HG02885 (cell line): ENCODE data around the gene CRELD2.

Source experiments
- ATAC-seq: cut with Tn5 transposase; IDR thresholded peaks from one replicate; pipeline ENCODE4 v1.9.1; 2021; ENCODE audit warnings: mild to moderate bottlenecking; ENCODE audit not compliant: unreplicated experiment, poor library complexity

CRELD2 gene

DNA sequence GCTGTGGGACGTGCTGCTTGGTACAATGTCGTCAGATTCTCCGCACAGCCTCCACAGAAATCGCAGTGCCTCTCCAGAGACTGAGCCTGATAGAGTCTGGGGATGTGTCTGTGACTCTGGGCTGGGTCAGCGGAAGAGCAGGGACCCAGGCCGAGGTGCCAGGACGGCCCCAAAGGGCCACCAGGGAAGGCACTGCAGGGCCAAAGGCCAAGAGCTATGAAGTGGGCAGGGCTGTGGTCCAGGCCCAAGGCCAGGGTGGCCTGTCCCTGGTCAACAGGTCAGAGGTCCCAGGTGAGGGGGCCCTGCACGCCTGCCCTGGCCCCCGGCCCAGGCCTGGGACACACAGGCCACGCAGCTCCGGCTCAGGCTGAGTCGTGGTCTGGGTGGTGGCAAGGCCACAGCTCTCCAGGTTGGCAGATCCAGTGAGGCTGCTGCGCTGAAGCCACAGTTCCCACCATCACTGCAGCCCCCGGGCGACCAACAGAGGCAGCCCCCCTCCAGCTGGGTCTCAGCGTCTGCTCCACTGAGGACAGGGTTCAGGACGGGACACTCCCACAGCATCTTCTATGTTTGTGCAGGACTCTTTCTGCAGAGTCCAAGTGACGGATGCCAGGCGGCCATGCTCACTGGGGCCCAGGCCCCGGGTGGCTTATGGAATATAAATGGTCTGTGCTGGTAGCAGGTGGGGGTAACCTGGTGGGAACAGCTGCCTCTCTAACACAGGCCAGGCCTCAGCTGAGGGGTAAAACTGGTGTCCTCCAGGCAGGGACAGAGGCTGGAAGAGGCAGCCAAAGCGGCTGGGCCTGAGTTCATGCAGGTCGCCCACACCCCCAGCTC, 37.4 kb downstream of the CRELD2 start:
- no peak for ATAC-seq

DNA sequence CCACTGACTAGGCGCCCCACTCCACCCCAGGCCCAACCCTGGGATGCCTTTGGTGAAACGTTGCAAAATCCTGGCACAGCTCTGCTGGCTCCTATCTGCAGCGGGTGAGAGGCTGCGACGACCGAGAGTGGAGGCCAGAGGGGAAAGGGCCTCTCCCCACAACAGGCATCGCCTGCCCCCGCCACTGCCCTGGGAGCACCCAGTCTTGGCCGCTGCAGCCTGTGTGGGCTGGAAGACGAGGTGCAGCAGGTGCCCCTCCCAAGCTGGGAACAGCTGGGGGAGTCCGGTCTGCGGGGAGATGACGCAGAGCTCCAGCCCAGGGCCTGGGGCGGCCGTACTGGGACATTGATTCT, 38.0 kb downstream of the CRELD2 start:
- ATAC-seq: no peak

DNA sequence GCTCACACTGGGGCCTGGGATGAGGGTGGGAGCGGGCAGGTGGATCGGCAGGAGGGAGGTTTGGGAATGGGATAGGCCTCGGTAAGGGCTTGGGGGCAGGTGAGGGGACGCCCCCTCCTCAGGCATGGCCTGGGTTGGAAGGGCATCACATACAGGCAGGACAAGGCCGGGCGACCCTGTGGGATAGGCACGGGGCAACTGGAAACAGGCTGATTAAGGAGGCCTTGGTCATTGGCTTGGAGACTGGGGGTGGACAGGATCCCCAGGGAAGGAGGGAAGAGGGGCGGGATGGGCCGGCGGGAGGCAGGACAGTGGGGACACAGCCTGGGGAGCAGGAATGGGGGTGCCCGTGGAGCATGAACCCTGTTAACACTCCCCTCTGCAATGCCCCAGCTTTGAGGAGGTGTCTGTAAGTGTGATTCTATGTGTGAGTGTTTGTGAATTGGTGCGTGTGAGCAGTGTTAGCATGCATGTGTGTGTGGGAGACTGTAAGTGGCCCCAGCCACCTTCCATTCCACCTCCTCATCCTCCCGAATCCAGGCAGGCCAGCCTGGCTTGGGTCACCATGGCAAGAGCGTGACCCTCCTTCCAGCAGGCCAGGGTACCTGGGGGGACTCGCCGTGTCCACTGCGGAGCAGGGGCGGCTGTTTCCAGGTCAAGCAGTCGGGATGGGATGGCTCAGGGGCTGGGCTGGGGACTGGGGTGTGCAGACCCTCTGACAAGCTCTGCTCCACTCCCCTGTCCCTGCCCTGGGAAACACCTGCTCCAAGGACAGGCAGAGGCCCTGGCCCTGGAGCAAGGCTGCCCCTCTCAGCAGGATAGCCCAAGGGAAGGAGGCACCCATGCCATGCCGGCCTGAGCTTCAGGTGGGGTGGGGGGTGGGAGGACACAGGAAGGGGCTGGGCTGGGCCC, 38.7 kb downstream of the CRELD2 start:
- ATAC-seq: no peak

DNA sequence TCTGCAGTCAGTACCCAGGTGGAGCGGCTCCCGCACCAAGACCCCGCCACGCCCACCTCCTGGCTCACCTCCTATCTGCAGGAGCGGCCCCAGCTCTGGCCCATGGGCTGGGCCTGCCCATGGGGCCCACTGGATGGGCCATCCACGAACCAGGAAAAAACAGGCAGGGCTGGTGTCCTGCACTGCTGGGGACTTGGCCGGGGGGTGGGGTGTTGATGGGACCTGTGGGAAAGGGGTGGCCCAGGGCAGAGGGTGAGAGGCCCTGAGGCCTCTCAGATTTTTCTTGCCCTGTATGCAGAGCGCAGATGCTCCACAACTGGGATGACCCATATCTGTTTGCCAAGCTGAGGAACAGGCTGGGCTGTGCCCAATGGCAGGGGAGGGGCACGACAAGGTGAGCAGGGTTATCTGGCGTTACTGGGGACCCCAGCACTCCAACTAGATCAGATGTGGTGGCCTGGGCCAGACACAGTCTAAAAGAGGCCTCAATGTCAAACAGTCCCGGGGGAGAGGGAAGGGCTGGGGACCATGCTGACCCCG, 39.5 kb downstream of the CRELD2 start:
- ATAC-seq: no peak

DNA sequence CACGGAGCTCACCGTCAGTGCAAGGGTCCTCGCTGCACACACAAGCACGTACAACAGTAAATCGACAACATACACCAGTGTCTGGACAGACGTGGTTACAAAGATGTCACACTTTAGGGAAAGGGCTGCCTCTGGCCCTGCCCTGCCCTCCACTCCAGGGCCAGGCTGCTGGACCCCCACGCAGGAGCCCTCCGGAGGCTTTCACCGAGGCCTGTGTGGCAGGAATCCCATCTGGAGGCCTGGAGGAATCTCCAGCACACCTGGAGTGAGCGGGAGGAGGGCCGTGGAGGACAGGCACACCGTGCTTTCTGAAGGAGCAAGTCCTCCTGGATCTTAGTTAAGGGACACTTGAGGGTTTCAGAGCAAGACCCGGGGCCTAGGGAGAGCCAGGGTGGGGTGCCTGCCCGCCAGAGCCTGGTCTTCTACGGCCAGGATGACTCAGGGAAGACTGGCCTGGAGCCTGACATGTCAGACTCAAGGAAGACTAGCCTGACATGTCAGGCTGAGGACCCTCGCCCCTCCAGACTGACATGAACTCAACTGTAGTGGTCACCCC, 40.0 kb downstream of the CRELD2 start:
- no peak for ATAC-seq

DNA sequence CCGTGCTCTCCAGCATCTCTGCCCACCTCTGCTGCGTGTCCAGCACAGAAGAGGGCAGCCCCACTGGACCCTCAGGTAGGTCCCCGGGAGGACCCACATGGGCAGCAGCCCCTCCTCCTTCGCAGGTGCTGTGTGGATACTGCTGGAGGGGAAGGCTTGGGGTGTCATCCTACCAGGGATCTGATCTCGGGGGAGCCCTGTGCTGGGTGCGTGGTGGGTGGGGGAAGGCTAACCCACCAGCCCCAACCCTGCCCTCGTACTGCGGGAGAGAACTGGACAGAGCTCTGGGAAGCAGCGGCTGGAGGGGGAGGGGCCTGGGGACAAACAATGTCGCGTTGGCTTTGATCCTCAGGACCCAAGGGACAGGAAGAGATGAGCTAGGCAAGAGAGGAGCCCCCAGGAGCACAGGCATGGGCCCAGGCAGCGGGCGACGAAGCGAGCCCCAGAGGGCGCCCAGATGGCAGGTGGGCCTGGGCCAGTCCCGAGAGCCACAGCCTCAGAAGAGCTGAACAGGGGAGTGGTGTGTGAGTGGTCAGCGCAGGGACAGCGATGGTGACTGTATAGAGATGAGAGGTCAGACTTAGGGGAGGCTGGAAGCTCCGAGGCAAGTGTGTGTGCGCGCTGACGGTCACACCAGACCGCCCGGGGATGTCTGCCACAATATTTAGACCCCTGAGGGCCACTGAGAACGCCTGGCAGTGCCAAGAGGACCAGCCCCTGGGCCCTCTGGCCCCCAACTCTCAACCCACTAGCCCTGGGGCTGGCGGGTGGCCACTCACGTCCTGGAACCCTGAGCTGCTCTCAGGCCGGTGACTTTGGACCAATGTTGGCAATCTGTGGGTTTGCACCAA, 40.7 kb downstream of the CRELD2 start:
- ATAC-seq: no peak

DNA sequence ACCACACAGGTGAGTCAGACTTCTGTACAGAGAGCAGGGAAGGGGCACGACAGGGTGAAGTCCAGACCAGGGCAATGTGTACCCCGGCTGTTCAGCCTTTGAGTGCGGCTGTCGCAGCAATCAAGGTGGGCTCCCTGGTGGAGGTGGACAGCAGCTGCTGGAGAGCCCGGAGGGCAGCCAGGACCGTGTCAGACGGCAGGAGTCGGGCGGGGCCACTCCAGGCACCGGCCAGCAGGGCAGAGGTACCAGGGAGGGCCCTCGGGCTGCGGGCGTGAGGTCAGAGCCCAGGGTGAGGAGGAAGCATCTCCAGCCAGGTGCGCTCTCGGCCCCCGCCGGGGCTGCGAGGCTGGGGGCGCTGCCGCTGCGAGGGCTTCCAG, 41.3 kb downstream of the CRELD2 start:
- peak; percentile 7 for ATAC-seq

DNA sequence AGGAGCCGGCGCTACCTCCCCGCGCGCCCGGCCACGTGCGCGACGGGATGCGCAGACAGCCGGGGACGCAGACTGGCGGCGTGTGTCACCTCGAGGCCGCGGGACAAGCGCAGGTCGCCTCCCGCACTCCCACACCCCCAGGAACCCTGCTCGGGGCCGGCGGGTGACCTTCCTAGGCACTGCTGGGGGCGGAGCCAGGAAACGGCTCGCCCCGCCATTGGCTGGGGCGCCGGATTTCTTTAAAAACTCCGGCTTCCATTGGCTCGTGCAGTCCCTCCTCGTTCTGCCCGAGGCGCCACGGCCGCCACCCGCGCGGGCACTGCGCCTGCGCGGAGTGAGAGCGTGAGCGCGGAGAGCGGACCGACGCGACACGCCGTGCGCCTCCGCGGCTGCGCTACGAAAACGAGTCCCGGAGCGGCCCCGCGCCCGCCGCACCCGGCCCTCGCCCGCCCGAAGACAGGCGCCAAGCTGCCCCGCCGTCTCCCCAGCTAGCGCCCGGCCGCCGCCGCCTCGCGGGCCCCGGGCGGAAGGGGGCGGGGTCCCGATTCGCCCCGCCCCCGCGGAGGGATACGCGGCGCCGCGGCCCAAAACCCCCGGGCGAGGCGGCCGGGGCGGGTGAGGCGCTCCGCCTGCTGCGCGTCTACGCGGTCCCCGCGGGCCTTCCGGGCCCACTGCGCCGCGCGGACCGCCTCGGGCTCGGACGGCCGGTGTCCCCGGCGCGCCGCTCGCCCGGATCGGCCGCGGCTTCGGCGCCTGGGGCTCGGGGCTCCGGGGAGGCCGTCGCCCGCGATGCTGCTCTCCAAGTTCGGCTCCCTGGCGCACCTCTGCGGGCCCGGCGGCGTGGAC, 41.9 kb downstream of the CRELD2 start, which contains the start of gene PIM3:
TSS of gene PIM3 (plus strand) at position 614 of the 846 bp plus-strand sequence. CDS start at position 790, 176 bp downstream.
- ATAC-seq: peak; percentile 72

DNA sequence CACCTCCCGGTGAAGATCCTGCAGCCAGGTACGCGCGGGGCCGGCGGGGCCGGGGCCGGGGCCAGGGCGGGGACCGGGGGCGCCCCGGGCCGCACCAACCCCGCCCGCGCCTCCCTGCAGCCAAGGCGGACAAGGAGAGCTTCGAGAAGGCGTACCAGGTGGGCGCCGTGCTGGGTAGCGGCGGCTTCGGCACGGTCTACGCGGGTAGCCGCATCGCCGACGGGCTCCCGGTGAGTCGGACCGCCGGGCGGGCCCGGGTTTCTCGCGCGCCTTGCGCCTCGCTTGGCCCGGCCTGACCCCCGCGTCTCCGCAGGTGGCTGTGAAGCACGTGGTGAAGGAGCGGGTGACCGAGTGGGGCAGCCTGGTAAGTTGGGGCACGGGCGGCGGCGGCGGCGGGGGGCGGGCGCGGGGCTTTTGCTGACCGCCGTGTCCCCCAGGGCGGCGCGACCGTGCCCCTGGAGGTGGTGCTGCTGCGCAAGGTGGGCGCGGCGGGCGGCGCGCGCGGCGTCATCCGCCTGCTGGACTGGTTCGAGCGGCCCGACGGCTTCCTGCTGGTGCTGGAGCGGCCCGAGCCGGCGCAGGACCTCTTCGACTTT, 42.7 kb downstream of the CRELD2 start:
- ATAC-seq: peak; percentile 0

DNA sequence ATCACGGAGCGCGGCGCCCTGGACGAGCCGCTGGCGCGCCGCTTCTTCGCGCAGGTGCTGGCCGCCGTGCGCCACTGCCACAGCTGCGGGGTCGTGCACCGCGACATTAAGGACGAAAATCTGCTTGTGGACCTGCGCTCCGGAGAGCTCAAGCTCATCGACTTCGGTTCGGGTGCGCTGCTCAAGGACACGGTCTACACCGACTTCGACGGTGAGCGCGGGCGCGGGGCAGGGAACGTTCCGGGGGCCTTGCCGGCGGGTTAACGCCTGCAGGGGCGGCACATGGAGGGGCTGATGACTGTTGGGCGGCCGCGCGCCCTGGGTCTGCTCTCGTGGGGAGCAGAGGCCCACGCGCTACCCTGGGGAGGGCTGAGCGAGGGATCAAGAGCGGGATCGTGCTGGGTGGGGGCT, 43.2 kb downstream of the CRELD2 start:
- ATAC-seq: no peak

DNA sequence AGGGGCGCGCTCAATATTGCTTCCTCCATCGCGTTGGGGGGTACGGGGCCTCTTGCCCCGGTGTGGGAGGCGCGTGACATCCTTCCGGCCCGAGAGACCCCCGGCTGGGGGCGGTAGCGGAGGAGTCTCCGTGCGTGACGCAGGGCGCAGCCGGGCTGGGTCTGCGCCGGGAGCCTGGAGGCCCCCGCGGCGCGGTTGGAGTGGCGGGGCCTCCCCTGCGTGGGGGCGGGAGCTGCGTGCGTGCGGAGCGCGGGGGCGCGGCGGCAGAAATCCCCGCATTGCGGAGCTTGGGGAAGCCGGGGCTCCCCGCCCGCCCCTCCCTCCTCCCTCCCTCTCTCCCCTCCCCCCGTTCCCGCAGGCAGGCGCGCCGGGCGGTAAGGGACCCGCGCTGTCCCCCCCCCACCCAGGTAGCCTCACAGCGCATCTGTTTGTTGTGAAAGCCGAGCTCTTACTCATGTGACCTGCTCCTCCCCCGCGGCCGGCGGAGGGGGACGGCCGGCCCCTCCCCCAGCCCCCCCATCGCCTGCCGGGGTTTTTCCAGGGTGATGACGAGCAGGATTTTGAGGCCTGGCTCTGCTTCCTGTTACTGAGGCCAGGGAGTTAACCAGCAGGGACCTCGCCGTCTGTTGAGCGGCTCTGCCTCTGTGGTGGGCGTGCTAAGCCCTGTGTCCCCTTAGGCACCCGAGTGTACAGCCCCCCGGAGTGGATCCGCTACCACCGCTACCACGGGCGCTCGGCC, 43.7 kb downstream of the CRELD2 start:
- ATAC-seq: no peak

DNA sequence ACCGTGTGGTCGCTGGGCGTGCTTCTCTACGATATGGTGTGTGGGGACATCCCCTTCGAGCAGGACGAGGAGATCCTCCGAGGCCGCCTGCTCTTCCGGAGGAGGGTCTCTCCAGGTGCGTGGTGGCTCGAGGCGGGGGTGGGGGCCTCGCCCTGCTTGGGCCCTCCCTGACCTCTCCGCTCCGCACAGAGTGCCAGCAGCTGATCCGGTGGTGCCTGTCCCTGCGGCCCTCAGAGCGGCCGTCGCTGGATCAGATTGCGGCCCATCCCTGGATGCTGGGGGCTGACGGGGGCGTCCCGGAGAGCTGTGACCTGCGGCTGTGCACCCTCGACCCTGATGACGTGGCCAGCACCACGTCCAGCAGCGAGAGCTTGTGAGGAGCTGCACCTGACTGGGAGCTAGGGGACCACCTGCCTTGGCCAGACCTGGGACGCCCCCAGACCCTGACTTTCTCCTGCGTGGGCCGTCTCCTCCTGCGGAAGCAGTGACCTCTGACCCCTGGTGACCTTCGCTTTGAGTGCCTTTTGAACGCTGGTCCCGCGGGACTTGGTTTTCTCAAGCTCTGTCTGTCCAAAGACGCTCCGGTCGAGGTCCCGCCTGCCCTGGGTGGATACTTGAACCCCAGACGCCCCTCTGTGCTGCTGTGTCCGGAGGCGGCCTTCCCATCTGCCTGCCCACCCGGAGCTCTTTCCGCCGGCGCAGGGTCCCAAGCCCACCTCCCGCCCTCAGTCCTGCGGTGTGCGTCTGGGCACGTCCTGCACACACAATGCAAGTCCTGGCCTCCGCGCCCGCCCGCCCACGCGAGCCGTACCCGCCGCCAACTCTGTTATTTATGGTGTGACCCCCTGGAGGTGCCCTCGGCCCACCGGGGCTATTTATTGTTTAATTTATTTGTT, 44.6 kb downstream of the CRELD2 start:
- ATAC-seq: no peak

DNA sequence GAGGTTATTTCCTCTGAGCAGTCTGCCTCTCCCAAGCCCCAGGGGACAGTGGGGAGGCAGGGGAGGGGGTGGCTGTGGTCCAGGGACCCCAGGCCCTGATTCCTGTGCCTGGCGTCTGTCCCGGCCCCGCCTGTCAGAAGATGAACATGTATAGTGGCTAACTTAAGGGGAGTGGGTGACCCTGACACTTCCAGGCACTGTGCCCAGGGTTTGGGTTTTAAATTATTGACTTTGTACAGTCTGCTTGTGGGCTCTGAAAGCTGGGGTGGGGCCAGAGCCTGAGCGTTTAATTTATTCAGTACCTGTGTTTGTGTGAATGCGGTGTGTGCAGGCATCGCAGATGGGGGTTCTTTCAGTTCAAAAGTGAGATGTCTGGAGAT, 45.2 kb downstream of the CRELD2 start:
- no peak for ATAC-seq

DNA sequence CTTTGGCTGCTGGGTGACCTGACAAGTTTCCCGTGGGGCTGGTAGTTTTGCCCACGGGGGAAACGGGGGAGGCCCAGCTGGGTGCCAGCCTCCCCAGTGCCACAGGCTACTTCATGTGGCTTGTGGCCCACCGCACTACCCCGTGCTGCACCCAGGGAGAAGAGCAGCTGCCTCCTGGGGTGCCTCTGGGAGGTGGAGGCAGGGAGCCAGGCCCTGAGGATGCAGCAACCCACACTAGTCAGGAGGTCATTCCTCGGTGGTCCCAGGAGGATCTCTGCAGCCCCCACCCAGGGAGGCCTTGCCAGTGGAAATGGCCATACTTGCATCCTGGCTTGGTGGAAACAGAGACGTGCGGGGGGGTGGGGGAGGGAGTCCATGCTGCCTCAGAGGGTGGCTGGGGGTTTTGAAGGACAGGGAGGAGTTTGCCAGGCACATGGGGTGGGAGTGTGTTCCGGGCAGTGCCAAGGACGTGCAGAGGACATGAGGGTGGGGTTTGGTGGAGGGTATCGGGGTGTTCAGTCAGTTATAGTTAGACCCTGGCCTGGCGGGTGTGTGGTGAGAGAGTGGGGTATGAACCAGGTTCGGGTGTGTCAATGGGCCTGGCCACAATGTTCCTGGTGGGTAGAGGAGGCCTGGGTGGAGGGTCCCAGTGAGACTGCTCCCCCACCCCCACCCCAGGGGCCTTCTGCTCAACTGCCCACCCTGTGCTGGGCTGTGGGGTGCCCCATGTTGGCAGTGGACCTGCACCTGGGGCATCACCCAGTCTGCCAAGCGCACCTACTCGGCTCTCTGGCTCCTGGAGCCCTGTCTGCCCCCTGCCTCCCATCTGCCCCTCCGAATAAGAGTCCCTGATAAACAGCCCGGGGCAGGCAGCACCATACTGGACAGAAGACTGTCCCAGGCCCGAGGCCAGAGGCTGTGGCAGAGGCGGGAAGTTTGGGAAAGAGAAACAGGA, 46.0 kb downstream of the CRELD2 start:
- ATAC-seq: no peak

DNA sequence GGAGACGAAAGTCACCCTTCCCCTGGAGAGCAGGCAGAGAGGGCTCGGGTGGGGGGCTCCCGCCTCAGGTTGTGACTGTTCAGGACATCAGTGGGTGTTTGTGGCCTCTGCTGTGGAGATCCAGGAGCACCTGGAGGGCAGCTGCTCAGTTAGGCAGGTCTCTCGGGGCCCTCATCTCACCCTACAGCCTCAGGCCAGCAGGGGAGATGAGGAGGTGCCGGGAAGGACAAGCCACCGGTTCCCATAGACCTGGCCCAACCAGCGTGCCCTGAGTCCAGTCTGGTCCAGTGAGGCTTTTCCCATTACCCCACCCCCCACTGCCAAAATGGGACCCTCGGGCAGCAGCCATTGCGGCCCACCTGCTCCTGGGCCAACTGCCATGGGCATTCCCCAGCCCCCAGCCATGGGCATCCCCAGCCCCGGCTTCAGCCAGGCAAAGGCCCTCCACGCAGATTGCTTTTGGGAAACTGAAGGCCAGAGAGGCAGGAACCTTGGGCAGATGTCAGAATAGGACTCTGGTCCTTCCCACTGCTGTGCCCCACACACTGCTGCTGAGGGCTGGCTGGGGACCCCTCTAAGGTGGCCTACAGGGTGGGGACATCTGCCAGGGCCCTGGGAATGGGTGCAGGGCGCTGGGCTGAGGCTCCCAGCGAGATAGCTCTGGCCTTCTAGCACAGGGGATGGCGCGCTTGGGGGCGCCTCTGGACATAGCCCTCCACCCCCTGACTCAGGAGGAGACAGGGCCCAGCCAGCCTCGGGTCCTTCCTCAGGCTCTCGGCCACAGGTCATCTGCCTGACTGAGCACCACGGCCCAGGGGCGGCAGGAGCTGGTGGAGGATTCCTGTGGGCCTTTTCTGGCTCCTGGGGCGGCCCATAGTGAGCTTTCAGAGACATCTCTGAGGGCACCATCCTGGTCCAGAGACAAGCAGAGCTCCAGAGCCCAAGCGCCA, 46.9 kb downstream of the CRELD2 start:
- no peak for ATAC-seq
